ENCODE measurements around the gene GNA12. TPM values are rescaled to one million over a fixed set of nuclear protein-coding genes. Genes with fewer than 3 reads are reported as not detected.

GNA12 gene
- total and polyA plus RNA-seq, 10 of the 15 experiments (the other 5 are each of a cell fraction or from before 2014, with no cell fraction given): 1.9 to 51.8 (median 12.6) TPM

- TF ChIP-seq SMC3 (IDR thresholded peaks at IDR 0.05; ENCODE audit: borderline replicate concordance, low read length) (peak; percentile 90), ATF2 (IDR thresholded peaks at IDR 0.05; ENCODE audit: low read length) (no peak), SUZ12 (IDR thresholded peaks at IDR 0.05; ENCODE audit: unreplicated experiment) (no peak), ZNF592 (IDR thresholded peaks at IDR 0.05) (no peak), FOXM1 (IDR thresholded peaks at IDR 0.05; ENCODE audit: low read depth, low read length) (no peak), ZBED1 (IDR thresholded peaks at IDR 0.05; ENCODE audit: borderline replicate concordance) (no peak), CBX5 (IDR thresholded peaks at IDR 0.05; ENCODE audit: low read depth) (no peak), CHD1 (IDR thresholded peaks at IDR 0.05; ENCODE audit: low read depth, low read length) (no peak), WRNIP1 (IDR thresholded peaks at IDR 0.05; ENCODE audit: borderline replicate concordance, low read depth, low read length) (no peak), SMAD5 (IDR thresholded peaks at IDR 0.05; ENCODE audit: low read depth) (no peak), SKIL (IDR thresholded peaks at IDR 0.05; ENCODE audit: low read depth, poor library complexity, severe bottlenecking) (no peak), PAX5 (IDR thresholded peaks at IDR 0.05; ENCODE audit: borderline replicate concordance, low read depth, low read length) (no peak), CEBPB (IDR thresholded peaks at IDR 0.05; ENCODE audit: borderline replicate concordance in 1 of 2, low read depth in 2 of 2, low read length in 2 of 2) (no peak), SIN3A (IDR thresholded peaks at IDR 0.05; ENCODE audit: low read depth, low read length) (no peak), RBBP5 (conservative IDR thresholded peaks at IDR 0.05) (no peak), GABPA (IDR thresholded peaks at IDR 0.05; ENCODE audit: low read depth) (no peak), RAD21 (IDR thresholded peaks at IDR 0.05; ENCODE audit: insufficient read depth, low read depth, low read length) (peak; percentile 94), BCLAF1 (IDR thresholded peaks at IDR 0.05) (no peak), FOXK2 (IDR thresholded peaks at IDR 0.05) (no peak), JUND (IDR thresholded peaks at IDR 0.05; ENCODE audit: low read depth, low read length) (no peak), YBX1 (IDR thresholded peaks at IDR 0.05) (no peak), MEF2B (IDR thresholded peaks at IDR 0.05; ENCODE audit: partially characterized antibody, poor library complexity, severe bottlenecking) (no peak), NFIC (IDR thresholded peaks at IDR 0.05; ENCODE audit: low read depth, low read length) (no peak)
Measured at GRCh38 chr7:2886900-2887299, 42.8 kb upstream of the GNA12 start (continued).
